ENCODE results near the gene TAS2R14.

TAS2R14 gene, protein sequence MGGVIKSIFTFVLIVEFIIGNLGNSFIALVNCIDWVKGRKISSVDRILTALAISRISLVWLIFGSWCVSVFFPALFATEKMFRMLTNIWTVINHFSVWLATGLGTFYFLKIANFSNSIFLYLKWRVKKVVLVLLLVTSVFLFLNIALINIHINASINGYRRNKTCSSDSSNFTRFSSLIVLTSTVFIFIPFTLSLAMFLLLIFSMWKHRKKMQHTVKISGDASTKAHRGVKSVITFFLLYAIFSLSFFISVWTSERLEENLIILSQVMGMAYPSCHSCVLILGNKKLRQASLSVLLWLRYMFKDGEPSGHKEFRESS

DNA sequence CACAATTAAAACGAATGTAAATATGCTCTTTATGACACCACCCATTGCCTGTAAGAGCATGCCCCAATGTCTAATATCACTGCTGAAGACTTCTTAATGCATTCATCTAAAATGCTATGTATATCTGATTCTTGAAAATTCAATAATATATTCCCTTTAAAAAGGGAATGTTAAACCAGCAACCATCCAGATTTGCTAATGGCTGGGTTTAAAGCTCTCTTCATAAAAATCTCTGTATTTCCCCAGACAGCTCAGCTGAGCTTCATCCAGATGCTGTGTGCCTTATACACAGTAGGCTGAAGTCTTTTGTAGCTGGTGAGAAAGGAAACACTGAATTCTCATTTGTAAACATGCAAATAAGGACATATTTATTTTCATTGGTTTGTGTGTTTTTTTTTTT is at the start of gene TAS2R14:
TAS2R14 (minus strand) TSS at position 101 of the 400 bp plus-strand sequence; CDS start at position 45, 56 bp downstream.
- DNase-seq = no peak

DNA sequence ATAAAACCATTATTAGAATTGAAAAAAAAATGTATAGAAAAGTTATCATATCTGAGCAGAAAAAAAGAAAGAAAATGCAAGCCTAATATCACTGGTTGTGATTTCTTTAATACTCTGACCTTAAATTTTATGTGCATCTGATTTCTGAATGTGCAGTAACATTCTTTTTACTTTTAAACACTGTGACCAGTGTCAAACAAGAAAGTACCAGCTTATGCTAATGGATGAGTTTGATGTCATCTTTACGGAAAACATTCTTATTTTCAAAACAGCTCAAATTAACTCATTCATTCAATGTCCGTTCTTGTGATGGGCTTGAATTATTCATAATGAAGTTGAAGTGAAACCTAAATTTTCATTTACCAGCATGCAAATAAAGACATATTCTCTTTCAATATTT is 47.7 kb upstream of the TAS2R14 start, which contains the start of gene TAS2R50:
TAS2R50 (minus strand) TSS at position 101 of the 400 bp plus-strand sequence; CDS start at position 49, 52 bp downstream.
- no peak for DNase-seq

DNA sequence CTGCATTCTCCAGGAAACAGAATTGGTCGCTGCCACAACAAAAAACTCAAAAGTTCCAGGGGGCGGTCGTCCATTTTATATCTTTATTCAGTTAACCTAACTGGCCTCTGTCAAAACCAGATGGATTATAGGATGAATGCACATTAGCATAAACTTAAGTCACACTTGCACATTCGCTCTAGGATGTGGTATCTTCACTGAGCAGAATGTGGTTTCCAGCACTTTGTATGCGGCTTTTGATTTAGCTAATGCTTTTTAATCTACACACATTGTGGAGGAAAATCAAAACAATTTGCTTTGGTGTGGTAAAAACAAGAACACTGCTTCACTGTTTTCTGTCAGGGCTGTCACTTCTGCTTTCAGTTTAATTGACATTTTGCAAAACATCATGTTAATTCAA is 43.2 kb upstream of the TAS2R14 start:
- no peak for DNase-seq

DNA sequence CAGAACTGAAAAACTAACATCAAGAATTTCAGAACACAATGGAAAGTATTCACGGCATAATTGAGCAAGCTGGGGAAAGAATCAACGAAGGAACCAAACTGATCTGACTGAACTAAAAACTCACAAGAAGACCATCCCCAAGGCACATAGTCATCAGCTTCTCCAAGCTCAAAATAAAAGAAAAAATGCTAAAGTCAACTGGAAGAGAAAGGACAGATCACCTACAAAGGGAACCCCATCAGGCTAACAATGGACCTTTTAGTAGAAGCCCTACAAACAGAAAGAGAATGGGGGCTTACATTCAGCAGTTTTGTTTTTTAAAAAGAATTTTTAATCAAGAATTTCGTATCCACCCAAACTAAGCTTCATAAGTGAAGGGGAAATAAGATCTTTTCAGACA is 35.9 kb upstream of the TAS2R14 start:
- DNase-seq = no peak

DNA sequence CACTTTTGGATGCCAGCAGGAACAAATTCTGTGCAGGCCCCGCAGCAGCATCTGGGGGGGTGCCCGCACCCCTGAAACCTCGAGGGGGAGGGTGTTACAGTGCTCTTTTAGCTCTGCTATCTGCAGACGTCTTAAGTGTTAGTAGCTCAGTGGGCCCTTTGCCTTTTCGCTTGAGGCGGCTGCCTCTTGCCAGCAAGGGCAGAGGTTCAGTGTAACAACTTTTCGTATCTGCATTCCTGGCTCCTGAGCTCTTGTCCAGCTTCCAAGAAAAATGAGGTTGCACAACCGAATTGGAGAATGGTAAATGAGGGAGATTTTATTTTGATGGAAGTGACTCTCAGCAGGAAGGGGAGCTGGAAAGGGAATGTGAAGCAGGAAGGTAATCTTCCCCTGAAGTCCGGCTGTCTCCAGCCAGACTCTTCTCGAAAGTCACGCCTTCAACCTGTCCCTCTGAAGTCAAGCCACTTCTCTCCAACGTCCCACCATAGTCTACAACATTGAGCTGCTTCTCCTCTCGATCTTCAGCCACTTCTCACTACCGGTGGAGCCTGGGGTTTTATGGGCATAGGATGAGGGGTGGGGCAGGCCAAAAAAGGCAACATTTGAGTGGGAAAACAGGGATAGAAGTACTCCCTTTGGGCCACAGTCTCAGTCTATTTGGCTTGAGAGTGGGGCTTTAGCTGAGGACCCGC is 29.8 kb upstream of the TAS2R14 start:
- no peak for DNase-seq

DNA sequence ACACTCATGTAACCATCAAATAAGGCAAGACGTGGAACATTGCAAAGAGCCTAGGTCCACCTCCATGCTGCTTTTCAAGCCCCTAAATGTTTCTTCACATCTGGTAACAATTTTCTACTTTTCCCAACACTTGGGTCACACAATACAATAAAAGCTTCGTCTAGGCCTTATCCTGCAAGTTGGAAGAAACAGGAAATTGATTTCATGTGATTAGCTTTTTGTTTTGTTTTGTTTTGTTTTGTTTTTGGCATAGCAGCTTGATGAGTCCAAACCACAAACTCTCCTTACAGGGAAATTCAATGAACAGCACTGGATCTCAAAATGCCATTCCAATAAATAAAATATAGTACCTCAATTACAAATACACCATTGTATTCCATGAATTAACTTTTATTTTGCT is 28.3 kb upstream of the TAS2R14 start:
- DNase-seq = no peak

DNA sequence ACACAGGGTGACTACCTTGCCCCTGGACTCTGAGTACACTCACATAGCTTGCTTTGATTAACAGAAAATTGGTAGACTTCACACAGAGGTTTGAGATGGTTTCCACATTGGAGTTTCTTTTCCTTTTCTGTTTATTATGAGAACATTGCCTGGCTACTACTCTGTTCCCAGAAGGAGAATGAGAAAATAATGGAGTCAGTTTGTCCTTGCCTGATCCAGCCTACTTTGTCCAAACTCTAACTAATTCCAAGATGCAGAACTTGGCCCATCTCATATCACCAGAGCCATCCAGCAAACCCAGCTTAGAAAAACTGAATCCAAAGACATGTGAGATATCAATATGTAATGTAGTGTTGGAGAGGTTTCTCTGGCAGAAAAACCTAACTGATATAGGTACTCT is 27.3 kb upstream of the TAS2R14 start:
- no peak for DNase-seq

DNA sequence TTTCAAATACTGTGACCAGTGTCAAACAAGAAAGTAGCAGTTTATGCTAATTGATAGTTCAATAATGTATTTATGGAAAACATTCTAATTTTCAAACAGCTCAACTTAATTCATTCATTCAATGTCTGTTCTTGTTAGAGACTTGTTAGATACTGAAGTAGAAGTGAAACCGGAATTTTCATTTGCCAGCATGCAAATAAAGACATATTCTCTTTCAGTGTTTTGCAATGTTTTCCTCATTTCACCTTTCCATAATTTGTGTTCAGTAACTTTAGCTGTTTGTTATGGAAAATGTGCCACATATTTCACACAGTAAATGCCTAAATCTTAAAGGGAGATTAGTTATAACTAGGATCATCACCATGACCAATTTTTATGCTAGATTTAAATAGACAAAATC is 26.4 kb upstream of the TAS2R14 start:
- no peak for DNase-seq

DNA sequence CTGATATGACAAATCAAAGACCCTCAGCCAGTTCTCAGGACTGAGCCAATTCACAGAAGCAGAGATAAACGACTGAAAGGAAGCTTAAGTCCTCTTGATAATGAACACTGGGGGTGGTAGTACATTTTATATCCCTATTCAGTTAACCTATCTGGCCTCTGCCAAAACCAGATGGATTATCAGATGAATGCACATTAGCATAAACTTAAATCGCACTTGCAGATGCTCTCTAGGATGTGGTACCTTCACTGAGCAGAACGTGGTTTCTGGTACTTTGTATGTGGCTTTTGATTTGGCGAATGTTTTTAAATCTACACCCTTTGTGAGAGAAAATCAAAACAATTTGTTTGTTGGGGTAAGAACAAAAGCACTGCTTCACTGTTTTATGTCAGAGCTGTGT is 21.1 kb upstream of the TAS2R14 start:
- no peak for DNase-seq

DNA sequence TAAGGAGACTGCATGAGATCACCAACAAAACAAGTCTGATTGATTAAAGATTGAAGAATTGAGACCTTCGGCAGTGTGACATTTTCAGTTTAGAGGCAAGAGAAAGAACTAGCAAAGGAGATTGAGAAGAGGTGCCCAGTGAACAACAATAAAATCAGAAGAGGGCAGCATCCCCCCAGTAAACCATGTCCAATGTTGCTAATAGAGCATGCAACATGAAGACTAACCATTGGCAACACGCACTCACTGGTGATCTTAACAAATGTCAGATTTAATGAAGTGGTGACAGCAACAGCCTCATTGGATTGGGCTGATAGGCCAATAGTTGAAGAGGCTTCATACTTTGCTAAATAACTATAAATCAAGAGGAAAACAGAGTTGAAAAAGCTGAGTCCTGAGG is 20.7 kb upstream of the TAS2R14 start:
- no peak for DNase-seq

DNA sequence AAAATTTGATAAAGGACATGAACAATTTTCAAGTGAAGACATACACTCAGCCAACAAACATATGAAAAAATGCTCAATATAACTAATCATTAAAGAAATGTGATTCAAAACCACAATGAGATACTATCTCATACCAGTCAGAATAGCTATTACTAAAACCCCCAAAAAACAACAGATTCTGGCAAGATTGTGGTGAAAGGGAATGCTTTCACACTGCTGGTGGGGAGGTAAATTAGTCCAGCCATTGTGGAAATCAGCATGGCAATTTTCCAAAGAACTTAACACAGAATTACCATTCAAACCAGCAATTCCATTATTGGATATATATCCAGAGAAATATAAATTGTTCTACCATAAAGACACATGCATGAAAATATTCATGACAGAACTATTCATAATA is 18.7 kb upstream of the TAS2R14 start:
- DNase-seq = no peak

DNA sequence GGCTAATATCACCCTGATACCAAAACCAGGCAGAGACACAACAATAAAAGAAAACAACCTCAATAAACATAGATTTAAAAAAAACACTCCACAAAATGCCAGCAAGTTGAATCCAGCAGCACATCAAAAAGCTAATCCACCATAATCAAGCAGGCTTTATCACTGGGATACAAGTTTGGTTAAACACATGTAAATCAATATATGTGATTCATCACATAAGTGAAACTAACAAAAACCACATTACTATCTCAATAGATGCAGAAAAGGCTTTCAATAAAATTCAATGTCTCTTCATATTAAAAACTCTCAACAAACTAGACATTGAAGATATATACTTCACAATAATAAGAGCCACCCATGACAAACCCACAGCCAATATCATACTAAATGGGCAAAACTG is 17.0 kb upstream of the TAS2R14 start:
- DNase-seq = no peak

DNA sequence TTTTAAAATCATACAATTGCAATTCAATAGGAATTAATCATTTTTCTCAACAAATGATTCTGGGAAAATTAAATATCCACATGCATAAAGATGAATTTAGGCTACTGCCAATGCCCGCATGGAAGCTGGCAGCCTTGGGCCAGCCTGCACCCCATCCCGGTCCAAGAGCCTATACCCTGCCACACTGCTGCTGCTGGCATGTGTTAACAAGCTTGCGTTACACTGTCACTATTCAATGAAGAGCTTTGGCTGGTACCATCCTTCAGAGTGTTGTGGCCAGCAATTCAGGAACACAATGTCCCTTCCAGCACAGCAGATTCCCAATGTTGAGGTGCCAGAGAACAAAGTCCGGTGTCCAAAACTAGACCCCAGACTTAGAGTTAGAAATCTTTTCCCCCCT is 13.6 kb upstream of the TAS2R14 start:
- no peak for DNase-seq

DNA sequence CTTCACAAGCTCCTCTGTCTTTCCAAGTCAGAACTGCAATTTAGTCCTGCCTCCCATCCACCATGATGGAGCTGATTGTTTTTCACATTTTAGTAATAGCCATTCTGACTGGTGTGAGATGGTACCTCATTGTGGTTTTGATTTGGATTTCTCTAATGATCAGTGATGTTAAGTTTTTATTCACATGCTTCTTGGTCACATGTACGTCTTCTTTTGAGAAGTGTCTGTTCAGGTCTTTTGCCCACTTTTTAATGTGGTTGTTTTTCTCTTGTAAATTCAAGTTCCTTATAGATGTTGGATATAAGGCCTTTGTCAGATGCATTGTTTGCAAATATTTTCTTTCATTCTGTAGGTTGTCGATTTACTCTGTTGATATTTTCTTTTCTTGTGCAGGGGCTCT is 4.1 kb upstream of the TAS2R14 start:
- DNase-seq = no peak

DNA sequence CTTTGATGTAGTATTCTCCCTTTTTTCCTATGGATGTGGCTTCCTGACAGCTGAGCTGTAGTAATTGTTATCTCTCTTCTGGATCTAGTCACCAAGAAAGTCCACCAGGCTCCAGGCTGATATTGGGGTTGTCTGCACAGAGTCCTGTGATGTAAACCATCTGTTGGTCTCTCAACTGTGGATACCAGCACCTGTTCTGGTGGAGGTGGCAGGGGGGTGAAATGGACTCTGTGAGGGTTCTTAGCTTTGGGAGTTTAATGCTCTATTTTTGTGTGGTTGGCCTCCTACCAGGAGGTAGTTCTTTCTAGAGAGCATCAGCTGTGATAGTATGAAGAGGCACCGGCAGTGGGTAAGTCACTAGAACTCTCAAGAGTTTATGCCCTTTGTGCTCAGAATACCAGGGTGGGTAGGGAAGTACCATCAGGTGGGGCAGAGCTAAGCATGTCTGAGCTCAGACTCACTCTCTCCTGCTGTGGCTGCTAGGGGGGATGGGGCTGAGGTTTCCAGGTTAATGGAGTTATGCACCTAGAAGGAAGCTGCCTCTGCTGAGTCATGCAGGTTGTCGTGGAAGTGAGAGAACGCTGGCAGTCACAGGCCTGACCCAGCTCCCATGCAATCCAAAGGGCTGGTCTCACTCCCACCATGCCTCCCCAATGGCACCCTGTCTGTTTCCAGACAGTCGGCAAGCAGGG is 3.0 kb upstream of the TAS2R14 start:
- no peak for DNase-seq

DNA sequence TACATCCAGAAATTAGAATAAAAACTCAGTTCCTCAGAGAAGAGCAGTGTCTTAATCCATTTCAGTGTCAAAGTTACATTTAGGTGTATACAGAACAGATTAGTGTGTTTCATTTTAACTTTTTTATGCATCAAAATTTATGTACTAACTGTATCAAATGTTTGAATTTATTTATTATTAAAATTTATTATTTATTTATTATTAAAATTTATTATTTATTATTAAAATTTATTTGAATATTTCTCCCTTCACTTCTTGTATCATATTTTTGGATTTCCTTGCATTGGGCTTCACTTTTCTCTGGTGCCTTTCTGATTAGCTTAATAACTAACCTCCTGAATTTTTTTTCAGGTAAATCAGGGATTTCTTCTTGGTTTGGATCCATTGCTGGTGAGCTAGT is 2.3 kb upstream of the TAS2R14 start:
- no peak for DNase-seq

DNA sequence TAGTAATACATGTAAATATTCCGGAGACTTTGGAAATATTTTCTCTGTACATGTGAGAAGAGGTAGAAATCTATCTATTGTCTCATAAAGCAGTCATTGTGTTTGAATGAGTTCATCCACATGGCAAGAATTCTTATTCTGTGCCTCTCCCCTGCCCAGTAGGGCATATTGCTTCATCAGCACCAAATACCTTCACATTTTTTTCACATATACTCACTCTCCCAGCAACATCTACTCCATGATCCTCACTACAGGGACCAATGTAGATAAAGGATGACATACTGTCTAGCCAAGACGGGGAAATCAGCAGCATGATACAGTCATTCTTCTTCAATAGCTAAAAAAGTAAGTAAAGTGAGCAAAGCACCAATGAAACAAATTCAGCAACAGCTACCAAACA is 1.3 kb upstream of the TAS2R14 start:
- no peak for DNase-seq

DNA sequence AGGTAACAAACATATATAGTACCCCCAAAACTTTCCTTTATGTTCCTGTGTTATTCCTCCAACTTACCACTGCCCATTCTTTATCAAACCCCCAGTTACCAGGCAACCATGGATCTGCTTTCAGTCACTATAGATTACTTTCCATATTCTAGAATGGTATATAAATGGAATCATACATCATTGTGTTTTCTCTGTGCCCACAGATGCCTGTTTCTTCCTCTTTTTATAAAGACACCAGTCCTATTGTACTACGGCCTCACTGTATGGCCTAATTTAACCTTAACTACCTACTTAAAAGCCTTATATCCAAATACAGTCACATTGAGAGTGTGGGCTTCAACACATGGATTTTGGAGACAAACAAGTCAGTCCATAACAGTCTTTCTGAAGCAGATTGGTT is 2.6 kb downstream of the TAS2R14 start:
- DNase-seq = no peak

DNA sequence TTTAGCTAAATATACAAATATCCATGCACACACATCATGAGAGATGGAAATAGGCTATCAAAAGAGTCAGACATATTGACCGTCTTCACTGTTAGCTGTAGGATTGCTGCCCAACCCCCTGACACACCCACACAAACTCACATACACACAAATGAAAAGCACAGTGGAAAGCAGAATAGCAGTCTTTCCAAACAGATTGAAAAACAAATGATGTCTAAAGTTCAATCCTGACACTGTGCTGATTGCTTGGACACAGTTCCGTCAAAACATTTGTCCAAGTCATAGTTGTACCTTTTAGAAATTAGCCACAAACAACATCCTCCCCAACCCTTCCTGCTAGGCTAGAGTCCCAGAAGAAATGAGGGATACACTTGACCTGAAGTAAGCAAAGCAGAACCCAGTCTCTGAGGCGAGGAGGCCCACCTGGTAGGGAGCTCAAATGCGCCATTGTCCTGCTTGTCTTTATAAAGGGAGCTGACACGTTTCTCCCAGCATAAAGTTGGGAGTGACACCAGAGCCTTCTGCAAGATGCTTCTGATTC is 10.2 kb downstream of the TAS2R14 start, which contains the start of gene PRH2:
PRH2 (plus strand) TSS at position 491 of the 541 bp plus-strand sequence; CDS start at position 529, 38 bp downstream.
- no peak for DNase-seq

DNA sequence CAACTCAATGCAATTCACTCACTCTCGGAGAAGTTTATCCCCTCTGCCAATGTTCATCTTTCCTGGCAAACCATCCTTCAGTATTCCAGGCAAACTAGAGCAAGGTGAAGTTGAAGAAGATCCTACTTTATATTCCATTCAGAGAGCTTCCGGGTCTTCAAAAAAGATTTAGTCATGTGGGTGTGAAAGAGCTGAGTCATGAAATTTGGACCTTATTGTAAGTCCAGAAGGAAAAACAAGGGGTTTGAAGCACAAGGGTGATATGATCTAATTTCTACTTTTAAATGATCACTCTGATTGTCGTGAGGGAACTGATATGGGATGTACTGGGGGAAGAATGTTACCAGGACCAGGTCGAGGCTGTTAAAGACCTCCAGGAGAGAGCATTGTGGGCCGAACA is 12.8 kb downstream of the TAS2R14 start:
- no peak for DNase-seq

DNA sequence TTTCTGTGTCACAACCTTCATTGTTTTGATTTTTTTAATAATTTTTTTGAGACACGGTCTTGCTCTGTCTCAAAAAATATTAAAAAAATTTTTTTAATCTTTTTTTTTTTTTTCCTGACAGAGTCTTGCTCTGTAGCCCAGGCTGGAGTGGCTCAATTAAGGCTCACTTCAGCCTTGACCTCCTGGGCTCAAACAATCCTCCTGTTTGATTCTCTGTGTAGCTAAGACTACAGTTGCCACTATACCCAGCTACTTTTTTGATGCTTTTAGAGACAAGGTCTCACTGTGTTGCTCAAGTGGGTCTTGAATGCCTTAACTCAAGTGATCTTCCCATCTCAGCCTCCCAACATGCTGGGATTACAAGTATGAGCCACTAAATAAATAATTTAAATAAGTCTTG is 19.3 kb downstream of the TAS2R14 start:
- DNase-seq = no peak

DNA sequence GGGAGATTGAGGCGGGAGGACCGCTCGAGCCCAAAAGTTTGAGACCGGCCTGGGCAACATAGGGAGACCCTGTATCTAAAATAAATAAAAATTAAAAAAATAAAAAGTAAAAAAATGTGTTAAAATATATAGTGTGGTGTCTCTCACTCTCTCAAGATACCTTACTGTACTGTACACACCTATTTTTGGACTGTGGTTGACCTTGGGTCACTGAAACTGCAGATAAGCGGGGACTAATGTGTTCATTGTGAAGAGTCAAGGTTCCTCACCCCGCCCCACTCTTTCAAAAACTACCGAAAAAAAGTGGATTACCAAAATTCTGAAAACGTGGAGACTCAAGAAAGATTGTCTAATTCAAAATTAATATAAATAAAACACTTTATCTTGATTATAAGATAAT is 28.7 kb downstream of the TAS2R14 start:
- no peak for DNase-seq

DNA sequence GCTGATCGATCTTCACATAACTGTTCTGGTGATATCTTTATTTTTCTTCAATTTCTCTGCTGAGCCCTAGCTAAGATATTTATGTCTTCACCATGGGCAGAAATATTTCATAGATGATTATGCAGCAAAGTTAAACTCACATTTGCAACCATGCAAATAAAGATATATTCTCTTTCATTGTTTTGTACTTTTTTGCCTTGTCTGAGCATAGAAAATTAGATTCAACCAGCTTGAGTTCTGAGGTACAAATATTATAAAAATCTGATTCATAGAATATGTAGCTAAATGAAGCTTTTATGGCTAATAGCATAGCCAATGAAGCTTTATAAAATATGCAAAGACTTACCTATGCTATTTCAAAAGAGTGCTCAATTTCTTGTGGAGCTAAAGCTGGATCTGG is 29.6 kb downstream of the TAS2R14 start, which contains the start of gene TAS2R13:
TAS2R13 (minus strand) TSS at position 101 of the 400 bp plus-strand sequence. CDS start 264 bp downstream, outside the sequence.
- DNase-seq = no peak

All from NCI-H187 treated with DMSO at 0.1 percent for 48 hours (cell line).